BE2C (cell line): ENCODE data around the gene CLASP1.

Experiments
- DNase-seq: peaks from one replicate; pipeline ENCODE4 v3.0.0-alpha.2; 2020
- H3K27me3 ChIP-seq: fragments of 250-450 bp; sonication (Bioruptor Pico); 2 replicates; pipeline ENCODE4 v1.5.1; 2020; ENCODE audit warnings: mild to moderate bottlenecking
- H3K36me3 ChIP-seq: fragments of 250-450 bp; sonication (Bioruptor Pico); 2 replicates; pipeline ENCODE4 v1.5.1; 2020; ENCODE audit warnings: mild to moderate bottlenecking
- H3K4me1 ChIP-seq: fragments of 250-450 bp; sonication (Bioruptor Pico); 2 replicates; pipeline ENCODE4 v1.5.1; 2020
- H3K4me3 ChIP-seq: 2 replicates; pipeline ENCODE4 v1.5.1; 2011; ENCODE audit warnings: low read depth, low read length
- H3K9me3 ChIP-seq: fragments of 250-450 bp; sonication (Bioruptor Pico); 2 replicates; pipeline ENCODE4 v1.5.1; 2020
- TF ChIP-seq, protein P1 (sequence below): IDR thresholded peaks from 2 replicates; pipeline ENCODE4 v1.5.1; 2012; ENCODE audit warnings: mild to moderate bottlenecking, low read depth, low read length

CLASP1 gene

DNA sequence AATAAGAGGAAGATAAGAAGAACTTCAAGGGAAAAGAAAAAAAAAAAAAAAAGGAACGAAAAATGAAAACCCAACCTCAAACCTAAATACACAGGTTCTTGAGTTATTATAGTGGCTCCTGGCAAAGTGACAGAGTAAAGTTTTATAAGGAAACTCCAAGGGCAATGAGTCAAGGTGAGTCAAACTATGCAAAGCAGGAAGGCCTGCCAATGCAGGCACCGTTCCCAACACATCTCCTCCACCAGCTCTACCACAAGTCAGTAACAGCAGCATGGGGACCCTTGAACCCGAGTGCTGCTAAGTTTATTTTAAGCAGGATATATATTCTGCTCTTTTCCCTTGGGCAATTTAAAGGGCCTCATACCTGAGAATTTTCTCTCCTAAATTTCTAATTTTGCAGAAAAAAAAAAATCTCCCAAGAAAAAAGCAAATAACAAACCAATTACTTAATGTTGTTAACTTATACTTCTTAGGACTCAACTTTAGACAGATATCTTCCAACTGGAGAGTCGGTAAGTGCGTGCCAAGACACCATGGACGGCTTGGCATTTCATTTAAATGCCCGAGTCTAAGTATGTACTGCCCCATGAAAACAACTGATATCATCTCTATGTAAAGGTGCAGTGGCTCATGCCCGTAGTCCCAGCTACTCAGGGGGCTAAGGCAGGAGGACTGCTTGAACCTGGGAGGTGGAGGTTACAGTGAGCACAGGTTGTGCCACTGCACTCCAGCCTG lies 288.5 kb downstream of the CLASP1 start:
- Histone ChIP-seq H3K4me1 (no peaks in the 10 kb centered on the region), H3K36me3 (no peaks in the 10 kb centered on the region; the same call in none of the 2 replicates)

DNA sequence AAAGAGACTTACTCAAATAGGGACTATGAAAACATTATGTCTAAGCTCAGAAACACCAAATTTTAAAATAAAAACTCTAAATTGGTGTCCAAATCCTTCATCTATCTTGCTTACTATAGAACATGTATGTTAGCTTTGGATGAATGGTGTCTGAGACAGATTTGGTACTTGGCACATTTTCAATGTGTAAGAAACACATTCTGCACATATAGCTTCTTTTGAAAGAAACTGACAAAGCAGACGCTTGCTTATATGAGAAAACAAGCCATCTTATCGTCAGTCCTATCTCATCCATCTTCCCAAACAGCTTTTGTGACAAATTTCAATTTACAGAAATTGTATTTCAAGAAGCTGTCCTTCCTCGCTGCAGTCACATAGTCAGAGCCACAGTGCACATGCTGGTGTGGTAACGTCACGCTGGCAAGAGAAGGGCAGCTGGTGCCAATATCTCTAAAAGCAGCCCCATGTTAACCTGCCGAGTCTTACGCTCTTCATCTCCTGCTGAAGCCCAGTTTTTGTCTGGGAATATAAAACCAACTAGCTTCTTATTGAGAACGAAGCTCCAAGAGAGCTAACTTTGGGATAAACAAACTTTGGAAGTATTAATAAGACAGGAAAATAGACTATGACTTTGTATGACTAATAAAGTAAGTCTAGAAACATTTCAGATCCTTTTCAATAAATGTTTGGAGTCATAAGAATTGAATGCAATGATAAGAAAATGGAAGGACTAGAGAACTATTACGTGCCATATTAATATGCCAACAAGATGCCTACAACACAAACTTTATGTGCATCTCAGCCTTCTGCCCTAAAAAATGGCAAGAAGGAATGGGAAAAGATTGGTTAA lies 289.3 kb downstream of the CLASP1 start:
- Histone ChIP-seq H3K27me3 (no peaks in the 10 kb centered on the region), H3K36me3 (no peaks in the 10 kb centered on the region; the same call in 1 of the 2 replicates), H3K4me3 (no peak overlapping the region), H3K4me1 (no peaks in the 10 kb centered on the region), H3K9me3 (no peaks in the 10 kb centered on the region)
- no peak for DNase-seq
- TF ChIP-seq, protein P1, sequence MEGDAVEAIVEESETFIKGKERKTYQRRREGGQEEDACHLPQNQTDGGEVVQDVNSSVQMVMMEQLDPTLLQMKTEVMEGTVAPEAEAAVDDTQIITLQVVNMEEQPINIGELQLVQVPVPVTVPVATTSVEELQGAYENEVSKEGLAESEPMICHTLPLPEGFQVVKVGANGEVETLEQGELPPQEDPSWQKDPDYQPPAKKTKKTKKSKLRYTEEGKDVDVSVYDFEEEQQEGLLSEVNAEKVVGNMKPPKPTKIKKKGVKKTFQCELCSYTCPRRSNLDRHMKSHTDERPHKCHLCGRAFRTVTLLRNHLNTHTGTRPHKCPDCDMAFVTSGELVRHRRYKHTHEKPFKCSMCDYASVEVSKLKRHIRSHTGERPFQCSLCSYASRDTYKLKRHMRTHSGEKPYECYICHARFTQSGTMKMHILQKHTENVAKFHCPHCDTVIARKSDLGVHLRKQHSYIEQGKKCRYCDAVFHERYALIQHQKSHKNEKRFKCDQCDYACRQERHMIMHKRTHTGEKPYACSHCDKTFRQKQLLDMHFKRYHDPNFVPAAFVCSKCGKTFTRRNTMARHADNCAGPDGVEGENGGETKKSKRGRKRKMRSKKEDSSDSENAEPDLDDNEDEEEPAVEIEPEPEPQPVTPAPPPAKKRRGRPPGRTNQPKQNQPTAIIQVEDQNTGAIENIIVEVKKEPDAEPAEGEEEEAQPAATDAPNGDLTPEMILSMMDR: no peak

More for the DNA sequence above, 288.5 kb downstream of the CLASP1 start:
- TF ChIP-seq, protein P1: no peak
- DNase-seq: no peak
- H3K9me3 ChIP-seq: no peaks in the 10 kb centered on the region
- H3K27me3 ChIP-seq: no peaks in the 10 kb centered on the region
- no peak overlapping the region for H3K4me3 ChIP-seq

DNA sequence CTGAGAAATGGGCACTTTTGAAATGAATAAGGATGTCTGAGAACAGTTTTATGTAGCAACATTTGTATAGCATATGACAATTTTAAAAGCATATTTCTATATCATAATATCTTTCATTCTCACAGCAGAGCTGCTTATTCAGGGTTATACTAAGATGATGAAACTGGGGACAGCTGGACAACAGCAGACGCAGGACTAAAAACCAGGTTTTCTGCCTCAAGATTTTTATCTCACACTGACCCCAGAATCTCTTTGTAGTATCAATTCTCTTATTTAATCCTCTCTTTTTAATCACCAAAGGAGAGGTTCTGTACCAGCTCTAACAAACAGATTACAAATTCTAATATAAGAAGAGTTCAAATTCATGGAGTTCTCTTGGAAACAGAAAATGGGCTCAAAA lies 290.1 kb downstream of the CLASP1 start:
- TF ChIP-seq, protein P1: no peak
- no peaks in the 10 kb centered on the region for H3K4me1 ChIP-seq
- H3K36me3 ChIP-seq: no peaks in the 10 kb centered on the region; the same call in 1 of the 2 replicates
- no peaks in the 10 kb centered on the region for H3K27me3 ChIP-seq
- no peaks in the 10 kb centered on the region for H3K9me3 ChIP-seq
- DNase-seq: no peak
- H3K4me3 ChIP-seq: no peak overlapping the region

DNA sequence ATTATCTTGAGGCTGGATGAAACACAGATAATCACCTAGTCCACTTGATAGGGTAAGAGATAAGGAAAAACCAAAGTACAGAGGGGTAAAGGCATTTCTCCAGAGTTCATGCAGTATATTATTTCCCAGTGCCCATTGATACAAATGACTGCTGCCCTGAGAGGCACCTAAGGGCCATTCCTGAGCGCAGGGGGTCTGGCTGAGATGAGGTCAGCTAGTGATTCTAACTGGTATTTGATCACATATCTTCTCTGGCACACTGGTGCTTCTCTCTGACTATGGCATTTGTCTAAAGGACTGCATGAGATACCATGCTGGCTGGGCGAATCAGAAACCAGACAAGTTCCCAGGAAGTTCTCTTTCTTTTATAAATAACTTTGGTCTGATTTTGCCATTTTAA lies 291.0 kb downstream of the CLASP1 start:
- no peaks in the 10 kb centered on the region; the same call in 1 of the 2 replicates for H3K36me3 ChIP-seq
- TF ChIP-seq, protein P1: no peak
- no peaks in the 10 kb centered on the region for H3K9me3 ChIP-seq
- no peak overlapping the region for H3K4me3 ChIP-seq
- no peaks in the 10 kb centered on the region for H3K4me1 ChIP-seq
- DNase-seq: no peak
- no peaks in the 10 kb centered on the region for H3K27me3 ChIP-seq

DNA sequence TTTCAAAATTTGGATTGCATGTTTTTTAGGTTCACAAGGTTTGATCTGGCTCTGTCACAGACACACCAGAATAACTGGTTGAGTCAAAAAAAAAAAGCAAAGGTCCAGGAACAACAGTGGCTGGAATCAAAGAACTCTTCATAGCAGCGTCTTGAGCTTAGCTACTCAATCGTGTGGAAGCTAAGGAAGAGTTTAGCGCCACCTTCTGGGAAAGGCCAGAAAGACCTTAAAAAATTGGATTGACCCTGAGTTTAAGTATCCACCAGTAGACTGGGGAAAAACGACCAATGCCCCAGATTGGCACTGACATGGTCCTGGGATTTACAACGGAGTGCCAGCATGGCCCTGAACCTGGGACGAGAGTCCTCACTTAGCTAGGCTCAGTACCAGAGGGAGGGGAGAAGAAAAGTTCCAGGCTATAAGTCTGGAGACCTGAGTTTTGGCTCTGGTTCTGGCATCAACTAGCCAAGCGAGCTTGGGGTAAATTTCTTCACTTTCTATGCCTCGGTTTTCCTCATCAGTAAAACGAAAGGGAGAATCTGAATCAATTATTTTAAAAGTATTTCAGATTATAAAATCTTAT lies 293.1 kb downstream of the CLASP1 start:
- Histone ChIP-seq H3K4me1 (no peaks in the 10 kb centered on the region), H3K4me3 (no peak overlapping the region), H3K9me3 (no peaks in the 10 kb centered on the region), H3K27me3 (no peaks in the 10 kb centered on the region), H3K36me3 (no peaks in the 10 kb centered on the region)
- peak; percentile 31 for DNase-seq
- TF ChIP-seq, protein P1: peak; percentile 72
